Measurements from ENCODE around the gene FAM151A.
"Not testable (repeated sequence)": the region's sequence is repeated elsewhere in the genome, so short reads cannot be mapped to it uniquely, and the experiment has no call there.

Gene FAM151A

DNA sequence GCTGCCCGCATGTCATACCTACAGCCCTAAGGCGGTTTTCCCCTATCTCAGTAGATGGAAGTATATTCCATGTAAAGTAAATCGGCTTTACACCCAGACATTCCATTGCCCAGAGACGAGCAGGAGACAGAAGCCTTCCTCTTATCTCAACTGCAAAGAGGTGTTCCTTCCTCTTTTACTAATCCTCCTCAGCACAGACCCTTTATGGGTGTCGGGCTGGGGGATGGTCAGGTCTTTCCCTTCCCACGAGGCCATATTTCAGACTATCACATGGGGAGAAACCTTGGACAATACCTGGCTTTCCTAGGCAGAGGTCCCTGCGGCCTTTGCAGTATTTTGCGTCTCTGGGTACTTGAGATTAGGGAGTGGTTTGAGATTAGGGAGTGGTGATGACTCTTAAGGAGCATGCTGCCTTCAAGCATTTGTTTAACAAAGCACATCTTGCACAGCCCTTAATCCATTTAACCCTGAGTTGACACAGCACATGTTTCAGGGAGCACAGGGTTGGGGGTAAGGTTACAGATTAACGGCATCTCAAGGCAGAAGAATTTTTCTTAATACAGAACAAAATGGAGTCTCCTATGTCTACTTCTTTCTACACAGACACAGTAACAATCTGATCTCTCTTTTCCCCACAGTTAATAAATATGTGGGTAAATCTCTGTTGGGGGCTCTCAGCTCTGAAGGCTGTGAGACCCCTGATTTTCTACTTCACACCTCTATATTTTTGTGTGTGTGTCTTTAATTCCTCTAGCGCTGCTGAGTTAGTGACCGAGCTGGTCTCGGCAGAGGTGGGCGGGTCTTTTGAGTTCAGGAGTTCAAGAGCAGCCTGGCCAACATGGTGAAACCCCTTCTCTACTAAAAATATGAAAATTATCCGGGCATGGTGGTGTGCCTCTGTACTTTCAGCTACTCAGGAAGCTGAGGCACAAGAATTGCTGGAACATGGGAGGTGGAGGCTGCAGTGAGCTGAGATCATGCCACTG is 13.4 kb upstream of the FAM151A start:
- not testable (repeated sequence) for DNase-seq

DNA sequence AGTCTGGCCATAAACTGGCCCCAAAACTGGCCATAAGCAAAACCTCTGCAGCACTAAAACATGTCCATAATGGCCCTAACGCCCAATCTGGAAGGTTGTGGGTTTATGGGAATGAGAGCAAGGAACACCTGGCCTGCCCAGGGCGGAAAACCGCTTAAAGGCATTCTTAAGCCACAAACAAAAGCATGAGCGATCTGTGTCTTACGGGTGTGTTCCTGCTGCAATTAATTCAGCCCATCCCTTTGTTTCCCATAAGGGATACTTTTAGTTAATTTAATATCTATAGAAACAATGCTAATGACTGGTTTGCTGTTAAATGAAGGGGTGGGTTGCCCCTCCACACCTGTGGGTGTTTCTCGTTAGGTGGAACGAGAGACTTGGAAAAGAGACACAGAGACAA is 12.5 kb upstream of the FAM151A start:
- DNase-seq = not testable (repeated sequence)

DNA sequence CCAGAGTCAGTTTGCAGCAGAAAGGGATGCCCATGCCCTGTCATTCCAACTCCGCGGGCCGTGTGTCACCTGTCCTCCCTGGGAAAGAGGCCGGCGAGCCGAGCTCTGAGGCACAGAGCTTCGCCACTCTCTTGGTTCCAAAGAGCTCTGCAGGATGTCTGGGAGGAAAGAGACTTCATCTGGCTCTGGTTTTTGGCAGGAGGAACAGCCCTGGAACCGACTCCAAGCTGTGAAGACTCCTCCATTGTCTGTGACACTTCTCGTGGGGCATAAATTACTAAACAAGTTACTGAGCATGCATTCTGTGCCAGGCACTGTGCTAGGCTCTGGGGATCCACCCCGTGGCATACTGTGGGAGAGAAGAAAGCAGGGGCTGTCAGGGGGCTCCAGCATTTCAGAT is 3.9 kb upstream of the FAM151A start:
- DNase-seq = no peak

DNA sequence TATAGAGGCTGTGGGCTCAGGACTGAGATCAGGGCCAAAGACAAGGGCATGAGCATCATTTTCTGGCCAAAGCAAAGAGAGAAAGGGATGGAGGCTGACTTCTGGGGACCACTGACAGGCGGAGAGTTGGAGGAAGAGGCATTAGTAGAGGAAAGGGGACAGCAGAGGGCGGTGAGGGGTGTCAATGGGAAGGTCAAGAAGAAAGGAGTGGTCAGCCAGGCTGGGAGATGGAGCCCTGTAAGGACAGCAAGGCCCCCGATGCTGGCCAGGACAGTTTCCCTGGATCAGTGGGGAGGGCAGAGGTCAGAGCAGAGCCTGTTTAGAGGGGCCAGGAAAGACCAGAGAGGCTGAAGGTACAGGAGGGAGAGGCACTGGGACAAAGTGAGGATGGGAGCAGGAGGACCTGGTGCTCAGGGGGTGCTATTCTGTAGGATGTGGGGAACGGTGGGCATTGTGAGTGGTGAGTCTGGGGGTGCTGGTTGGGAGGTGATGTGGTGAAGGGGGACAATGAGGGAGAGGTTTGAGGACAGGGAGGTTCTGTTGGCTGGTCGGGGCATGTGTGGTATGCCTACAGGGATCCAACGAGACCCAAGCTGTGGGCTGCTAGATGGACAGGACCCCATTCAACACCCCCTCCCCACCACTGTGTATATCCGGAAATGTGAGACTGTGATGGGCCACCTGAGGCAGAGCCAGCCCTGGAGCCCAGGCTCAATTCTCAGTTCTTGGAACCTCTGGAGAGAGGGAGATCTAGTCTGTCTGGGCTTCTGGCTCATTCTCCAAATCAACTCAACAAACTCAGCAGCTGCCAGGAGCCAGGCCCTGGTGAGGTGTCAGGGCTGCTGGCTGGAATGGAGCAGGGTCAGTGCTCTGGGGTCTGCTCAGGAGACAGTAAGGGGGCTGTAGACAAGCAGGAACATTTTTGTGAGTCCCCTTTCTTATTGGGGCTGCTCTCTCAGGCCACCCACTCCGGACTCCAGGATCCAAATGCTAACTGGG is 1.4 kb upstream of the FAM151A start:
- no peak for DNase-seq

DNA sequence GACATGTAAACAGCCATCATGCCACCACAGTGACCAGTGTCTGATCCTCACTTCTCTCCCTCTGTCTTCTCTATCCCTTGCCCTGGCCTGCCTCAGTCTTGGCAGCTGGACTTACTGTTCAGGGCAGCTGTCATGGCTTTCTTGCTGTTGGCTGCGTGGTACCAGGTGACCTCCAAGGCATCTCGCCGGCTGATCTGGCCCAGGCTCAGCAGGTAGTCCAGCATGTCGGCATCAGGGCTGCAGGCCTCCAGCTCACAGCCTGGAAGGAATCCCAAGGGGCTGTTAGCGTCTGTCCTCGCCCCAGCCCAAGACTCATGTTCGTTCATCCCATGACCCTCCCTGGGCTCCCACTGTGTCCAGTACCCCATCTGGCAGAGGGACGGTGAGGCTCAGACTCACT is 3.6 kb downstream of the FAM151A start:
- DNase-seq = no peak

DNA sequence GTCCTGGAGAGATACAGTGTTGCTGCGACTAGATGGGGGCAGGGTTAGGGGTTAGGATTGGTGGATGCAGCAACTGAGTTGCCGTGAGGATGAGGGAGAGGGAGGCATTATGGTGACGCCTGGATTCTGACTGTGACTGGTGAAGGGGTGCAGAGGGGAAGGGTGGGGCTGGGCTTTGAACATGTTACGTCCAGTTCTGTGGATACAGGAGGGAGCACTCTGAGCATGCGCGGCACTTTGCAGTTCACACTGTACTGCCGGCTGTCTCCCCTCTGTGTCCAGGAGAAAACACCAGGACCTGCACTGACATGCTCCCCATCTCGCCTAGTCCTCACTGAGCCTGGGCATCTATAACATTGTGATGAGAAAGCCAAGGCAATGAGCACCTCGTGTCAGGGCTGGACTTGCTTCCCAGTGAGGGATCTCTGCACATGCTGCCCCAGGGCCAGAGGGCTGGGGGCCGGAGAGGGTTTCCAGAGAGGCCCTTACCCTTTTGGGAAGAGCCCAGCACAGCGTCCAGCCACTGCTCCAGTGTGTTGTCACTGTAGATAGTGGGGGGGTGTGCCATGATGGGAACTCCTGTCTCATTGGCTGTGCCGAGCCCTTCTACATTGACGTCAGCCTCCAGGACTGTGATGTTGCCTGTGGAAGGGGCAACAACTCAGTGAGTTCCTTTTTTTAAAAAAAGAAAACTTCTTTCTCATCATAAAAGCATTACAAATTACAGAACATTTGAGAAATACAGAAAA is 7.6 kb downstream of the FAM151A start:
- DNase-seq = no peak

DNA sequence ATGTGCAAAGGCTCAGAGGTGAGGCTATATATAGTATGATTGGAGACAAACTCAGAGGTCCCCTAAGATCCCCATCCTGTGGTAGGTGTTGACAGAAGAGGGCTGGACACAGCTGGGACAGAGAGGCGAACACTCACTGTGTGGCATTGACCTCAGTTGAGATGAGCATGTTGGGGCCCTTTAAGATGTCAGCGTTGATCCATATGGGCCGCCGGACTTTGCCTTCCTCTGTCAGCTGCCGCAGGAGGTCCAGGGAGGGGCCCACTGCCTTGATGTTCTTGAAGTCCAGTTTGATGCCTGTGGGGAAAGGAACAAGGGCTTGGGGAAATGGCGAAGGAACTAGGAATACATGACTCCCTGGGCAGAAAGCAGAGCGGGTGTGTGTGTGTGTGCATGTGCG is 8.8 kb downstream of the FAM151A start:
- DNase-seq = no peak

DNA sequence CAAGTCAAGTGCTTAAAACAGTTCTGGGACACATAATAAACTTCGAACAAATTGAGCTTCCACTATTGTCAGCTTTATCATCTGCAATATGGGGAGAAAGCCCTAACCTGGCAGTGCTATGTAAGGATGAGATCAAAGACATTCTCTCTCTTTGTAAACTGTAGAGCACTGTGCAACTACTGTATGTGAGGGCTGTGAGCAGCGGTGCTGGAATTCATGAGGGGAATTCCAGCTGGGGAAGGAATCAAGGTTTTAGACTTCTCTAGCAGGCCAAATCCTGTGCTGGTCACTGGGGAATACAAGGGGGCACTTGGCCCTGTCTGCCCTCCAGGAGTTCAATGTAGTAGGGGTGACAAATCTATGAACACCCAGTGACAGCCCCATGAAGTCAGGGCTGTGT is 9.3 kb downstream of the FAM151A start:
- no peak for DNase-seq

DNA sequence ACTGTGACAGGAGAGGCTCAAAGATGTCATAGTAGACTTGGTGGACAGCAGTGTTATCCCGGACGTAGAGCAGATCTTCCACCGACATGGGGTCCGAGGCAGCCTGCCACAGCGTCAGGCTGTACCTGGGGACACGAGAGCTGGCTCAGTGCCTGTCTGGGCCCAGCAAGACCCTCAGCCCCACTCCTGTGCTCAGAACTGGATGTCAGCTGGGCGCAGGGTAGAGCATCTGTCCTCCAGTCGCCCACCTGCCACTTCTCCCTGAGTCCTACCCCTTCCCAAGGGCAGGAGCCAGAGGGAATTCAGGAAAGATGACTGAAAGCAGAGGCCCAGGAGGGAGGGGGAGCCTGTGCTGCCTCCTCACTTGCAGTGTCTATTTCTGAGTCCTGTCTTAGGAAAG is 11.7 kb downstream of the FAM151A start:
- no peak for DNase-seq

DNA sequence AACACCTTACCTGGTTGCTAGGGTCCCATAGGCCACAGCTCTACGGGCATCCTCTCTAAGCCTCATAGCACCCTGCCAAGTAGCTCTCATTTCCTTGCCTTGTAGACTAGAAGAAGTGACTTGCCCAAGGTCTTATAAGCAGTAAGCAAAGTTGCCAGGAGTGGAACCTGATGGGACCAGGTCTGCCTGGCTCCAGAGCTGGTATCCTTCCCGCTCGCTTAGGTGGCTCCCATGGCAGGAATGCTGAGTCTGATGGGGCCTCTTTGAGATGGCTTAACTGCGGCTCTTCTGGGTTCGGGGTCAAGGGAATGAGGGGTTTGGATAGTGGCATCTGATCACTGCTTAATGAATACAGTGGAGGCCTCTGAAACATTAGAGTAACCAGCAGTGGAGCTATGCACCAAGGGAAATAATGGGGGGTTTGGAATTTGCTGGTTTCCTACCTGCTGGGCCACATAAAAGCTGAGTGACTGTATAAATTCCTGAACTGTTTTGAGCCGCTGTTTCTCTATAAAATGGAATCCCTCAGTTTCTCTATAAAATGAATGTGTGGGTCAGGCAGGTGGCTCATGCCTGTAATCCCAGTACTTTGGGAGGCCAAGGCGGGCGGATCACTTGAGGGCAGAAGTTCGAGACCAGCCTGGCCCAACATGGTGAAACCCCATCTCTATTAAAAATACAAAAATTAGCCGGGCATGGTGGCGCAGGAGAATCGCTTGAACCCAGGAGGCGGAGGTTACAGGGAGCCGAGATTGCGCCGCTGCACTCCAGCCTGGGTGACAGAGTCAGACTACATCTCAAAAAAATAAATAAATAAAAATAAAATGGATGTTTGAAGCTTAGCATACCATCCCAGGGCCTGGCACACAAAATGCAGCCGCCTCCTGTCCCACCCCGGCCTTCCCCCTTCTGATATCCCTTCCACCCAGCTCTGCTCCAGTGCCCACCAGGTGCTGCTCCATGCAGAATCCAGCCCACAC is 12.4 kb downstream of the FAM151A start:
- no peak for DNase-seq

DNA sequence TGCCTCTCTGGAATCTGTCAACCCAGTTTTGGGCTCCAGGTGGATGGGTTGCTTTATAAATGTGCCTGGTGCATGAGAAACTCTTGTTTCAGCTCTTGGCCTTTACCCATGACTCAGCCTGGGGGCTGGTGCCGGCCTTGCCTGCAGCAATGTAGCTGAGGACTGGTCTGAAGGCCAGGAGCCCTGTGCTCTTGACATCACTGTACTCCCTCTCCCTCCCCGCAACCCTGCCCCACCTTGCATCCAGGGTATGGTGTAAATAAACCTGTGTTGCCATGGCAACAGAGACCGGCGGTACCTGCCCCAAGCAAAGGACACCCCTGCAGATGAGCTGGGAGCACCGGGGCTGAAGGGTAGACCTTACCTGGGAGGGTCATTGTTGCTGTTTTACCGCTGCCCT is 13.3 kb downstream of the FAM151A start:
- no peak for DNase-seq

DNA sequence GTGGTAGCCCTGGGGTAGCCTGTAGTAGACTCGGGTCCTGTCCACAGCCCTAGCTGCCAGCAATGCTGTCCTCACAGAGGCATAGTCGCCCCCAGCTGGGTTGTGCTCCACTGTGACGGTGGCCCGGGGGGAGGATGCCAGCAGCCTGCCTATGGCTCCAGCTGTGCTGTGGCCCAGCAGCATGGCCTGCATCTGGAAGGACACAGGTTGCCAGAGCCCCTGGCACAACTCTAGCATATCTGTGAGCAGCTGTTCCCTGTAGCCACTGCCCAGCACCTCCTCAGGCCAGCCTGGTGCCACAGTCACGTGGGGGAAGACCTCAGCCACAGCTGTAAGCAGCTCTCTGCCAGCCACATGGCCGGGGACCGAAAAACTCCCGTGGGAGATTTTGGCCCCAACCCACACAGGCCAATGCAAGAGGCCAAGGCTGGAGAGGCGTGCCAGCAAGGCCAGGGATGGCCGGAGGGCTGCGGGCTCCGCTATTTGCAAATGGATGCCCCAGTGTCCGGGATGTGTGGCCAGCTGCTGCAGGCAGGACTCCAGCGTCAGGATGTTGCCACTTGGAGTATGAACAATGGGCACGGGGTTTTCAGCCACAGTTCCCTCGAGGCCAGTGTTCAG is 13.9 kb downstream of the FAM151A start:
- DNase-seq = no peak

DNA sequence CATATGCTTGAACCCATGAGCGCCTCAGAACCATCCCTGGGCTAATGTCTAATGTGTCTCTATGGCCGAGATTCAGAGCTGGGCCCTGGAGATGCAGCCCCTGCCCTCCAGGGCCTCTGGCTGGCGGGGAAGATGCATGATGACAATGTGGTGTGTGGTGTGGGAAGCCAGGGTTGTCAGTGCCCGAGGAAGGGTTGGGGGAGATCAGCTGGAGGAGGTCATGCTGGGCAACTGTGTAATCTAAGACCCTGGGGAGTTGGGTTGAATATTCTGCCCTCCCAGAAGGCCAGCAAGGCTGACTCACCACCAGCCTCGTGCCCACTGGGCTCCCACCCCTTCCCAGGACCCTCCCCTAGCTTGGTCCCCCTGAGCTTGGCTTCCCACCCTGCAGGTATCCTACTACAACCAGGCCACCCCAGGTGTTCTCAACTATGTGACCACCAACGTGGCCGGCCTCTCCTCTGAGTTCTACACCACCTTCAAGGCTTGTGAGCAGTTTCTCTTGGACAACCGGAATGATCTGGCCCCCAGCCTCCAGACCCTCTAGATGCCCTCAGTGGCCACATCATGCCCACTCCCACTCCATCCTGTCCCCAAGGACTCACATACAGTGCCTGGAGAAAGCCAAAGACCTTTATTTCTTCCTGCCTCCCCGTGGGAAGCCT is 14.6 kb downstream of the FAM151A start:
- DNase-seq = no peak

DNA sequence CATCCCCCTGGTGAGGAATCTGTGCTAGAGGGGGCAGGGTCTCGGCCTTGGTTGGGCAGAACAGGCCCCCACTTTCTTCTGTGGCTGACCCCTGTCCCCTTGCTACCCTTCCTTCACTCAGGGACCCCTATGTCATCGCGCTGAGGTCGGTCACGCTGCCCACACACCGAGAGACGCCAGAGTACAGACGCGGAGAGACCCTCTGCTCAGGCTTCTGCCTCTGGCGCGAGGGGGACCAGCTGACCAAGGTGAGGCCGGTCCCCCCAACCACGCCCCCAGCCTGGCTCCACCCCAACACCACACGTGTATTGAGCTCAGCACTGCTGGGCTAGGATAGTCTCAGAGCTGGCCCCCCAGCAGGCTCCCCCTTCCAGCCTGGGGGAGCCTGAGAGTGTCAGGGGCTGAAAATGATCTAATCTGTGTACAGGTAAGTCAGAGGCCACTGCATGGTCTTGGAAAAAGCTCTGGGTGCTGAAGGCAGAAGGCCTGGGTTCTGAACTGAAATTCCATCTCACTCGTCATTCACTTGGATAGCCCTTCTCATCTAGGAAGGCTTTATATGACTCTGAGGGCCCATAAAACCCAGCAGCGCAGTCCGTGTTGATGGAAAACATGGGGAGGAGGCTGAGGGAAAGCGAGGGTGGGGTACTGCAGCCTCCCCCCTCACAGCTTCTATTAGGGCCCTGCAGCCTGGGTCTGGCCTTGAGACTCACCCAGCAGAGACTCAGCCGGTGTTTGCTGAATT is 15.3 kb downstream of the FAM151A start:
- DNase-seq = no peak

DNA sequence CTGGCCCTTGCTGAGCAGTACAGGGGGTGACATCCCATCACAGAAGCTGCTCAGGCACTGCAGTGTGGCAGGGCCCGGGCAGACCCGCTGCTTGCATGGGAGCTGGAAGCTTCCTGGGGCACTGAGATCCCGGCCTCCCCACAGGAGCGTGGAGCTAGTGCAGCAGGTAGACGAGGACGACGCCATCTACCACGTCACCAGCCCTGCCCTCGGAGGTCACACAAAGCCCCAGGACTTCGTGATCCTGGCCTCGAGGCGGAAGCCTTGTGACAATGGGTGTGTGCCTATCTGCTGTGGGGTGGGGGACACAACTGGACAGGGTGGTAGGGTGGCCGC is 16.4 kb downstream of the FAM151A start:
- DNase-seq = no peak

DNA sequence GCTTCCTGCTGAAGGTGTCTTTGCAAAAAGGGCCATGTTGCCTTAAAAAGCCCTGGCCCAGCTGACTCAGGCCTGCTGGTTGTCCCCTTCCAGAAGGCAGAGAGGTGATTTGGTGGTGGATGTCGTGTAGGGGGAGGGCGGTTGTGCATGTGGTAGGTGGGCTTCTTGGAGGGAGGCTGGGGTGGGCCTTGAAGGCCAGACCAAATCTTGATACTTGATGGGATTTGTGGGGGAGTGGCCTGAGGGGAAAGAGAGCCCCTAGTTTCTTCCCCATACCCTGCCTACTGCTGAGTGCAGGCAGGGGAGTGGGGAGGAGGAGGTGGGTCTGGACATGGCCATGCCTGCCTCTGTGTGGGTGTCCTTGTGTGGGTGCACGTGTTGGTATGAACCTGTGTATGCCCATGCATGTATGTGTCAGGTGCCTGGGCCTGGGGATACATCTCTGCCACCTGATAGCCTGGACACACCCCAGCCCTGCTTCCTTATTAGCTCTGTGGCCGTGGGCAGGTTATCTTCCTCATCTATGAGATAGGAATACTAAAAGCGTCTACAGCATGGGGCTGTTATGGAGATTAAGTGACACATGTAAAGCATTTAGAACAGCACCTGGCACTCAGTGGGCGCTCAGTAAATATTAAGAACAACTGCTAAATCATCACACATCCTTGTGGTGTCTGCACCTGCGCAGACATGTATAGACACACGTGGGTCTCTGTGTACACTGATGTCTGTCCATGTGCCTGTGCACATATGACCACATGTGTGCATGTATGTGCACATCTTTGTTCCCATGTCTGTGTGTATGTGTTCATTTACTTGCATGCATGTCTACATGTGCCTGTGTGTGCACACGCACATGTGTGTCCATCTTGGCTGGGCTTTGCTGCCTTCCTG is 17.0 kb downstream of the FAM151A start:
- DNase-seq = no peak

DNA sequence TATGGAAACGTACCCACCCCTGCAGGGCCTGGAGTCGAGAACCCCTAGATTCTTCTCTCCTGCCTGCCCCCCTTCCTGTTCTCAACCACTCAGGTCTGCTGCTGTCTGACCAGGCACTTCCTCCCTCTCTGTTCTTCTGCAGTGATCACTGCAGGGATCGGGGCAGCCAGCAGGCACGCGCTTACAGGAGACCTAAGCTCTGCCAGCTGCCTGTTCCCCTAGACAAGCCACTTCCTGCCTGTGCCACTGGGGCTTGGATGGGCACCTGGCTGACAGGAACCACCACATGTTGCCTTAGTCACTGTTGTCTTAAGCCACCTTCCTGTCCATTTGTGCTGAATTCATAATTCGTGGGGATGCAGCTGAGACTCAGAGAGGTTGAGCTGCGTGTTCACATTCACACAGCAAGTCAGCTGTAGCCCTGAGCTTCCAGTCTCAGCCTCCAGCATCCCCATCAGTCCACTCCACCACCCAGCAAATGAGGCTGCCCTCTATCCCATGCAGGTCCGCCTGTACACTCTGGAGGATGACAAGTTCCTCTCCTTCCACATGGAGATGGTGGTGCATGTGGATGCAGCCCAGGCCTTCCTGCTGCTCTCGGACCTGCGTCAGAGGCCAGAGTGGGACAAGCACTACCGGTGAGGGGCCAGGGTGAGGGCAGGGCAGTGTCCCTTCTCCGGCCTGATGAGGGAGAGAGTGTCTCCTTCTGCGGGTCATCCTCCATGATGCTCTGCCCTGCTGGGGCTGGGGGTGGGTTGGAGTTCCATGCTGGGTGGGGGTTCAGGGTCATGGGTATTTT is 18.6 kb downstream of the FAM151A start:
- peak; percentile 14 for DNase-seq

DNA sequence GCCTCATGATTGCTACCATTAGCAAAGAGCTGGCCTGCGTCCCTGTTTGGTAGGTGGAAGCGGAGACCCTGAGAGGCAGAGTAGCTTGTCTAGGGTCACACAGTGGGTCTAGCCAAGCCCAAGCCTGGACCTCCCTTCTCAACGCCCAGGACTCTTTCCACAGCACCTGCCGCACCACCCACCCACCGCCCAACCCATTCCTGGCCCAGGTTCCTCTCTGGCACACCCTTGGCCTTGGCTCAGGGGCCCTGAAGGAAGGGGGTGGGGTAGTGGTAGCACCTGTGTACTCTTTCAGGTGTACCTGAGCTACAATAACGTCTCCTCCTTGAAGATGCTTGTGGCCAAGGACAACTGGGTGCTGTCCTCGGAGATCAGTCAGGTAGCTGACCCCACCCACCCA is 19.3 kb downstream of the FAM151A start:
- DNase-seq = no peak
